ENCODE data around the gene FOSL1. TPM values are rescaled to one million over a fixed set of nuclear protein-coding genes. Genes with fewer than 3 reads are reported as not detected.
A peak's percentile ranks its signal among the peaks of the same experiment; 100 is the strongest.

Gene FOSL1
- total RNA-seq, 1 experiment from 2014 or later: 125 TPM

GRCh38 chr11:65919141-65919572 is 19.0 kb upstream of the FOSL1 start, which contains the start of gene DRAP1 (continued):
- TF ChIP-seq SIN3A (IDR thresholded peaks at IDR 0.05; ENCODE audit: low read depth): no peak

- TSS peak; percentile 69 for BruUV-seq (replicated peaks)
- DNase-seq (ENCODE audit: low read depth, low spot score): no peak
- POLR2A ChIA-PET: interaction anchor here (1.3 to 2.0 kb wide), 6 partner anchors 13 to 30 kb away, joined by 5 to 30 read pairs (median 9); partner anchors contain the start of genes CCDC85B, FIBP and FOSL1
- peak within 1 kb of the TSS; percentile 96 for H3K4me2 ChIP-seq (ENCODE audit: low read length)
- H3K27ac ChIP-seq (ENCODE audit: low read depth, low read length): peak within 1 kb of the TSS; percentile 95
- TF ChIP-seq POLR2AphosphoS5 (IDR thresholded peaks at IDR 0.05; ENCODE audit: low read depth, low read length): peak; percentile 43
- peak; percentile 95 for TF ChIP-seq YY1 (IDR thresholded peaks at IDR 0.05; ENCODE audit: extremely low read depth, insufficient replicate concordance, low read depth, low read length)
- TF ChIP-seq ZFX (IDR thresholded peaks at IDR 0.05): peak; percentile 73
- no peak for TF ChIP-seq JUND (IDR thresholded peaks at IDR 0.05)
- no peaks in the 10 kb centered on the region for H3K27me3 ChIP-seq (ENCODE audit: insufficient read depth, low read length)
- H3K36me3 ChIP-seq (ENCODE audit: control insufficient read depth in 1 of 2, insufficient read depth in 2 of 2, low read length in 2 of 2): peaks cover 5 to 27% of the 10 kb centered on the region in 2 experiments; a peak in 3 of 4 replicates
- RAD21 ChIA-PET (ENCODE audit: low non-redundant PET in 1 of 2, low total read pairs in 2 of 2, uncharacterized antibody in 2 of 2, unreplicated experiment in 2 of 2): interaction anchor here in 1 of 2 experiments (0.6 kb wide), 1 partner anchor 17 kb away, joined by 3 read pairs; no protein-coding TSS in a partner anchor
- no peaks in the 10 kb centered on the region for H4K20me1 ChIP-seq (ENCODE audit: insufficient read depth)
- peaks cover 43 to 60% of the 10 kb centered on the region in 2 experiments for H3K4me1 ChIP-seq (ENCODE audit: control insufficient read depth in 1 of 2, insufficient read depth in 2 of 2, low read length in 2 of 2)
- peaks cover 44% of the 10 kb centered on the region for H3K79me2 ChIP-seq (ENCODE audit: insufficient read depth, low read length)
- H3K9me2 ChIP-seq (ENCODE audit: insufficient read depth): no peaks in the 10 kb centered on the region
- CTCF ChIA-PET: interaction anchor here (0.6 to 1.8 kb wide), 3 partner anchors 31 to 59 kb away, joined by 3 to 5 read pairs (median 3); partner anchors contain the start of gene FIBP
- ATAC-seq: peak; percentile 41
- intact Hi-C loops (cut with micrococcal nuclease): no loop called here
- peak within 1 kb of the TSS; percentile 99 for H3K9ac ChIP-seq (ENCODE audit: low read length)
- H3K4me3 ChIP-seq (replicated peaks in 1 of 2; ENCODE audit: low read depth in 1 of 2, low read length in 2 of 2): peak within 1 kb of the TSS; percentile 94 to 95
- no peak within 1 kb of the TSS for H2AFZ ChIP-seq (ENCODE audit: low read depth, low read length, poor library complexity, severe bottlenecking)
- no peaks in the 10 kb centered on the region for H3K9me3 ChIP-seq (ENCODE audit: control insufficient read depth in 1 of 2, insufficient read depth in 1 of 2, low read depth in 1 of 2, low read length in 2 of 2)
Observed at GRCh38 chr11:65918211-65919140, 18.3 kb upstream of the FOSL1 start, which contains the start of gene C11orf68. C11orf68 (minus strand) TSS chr11:65919062; CDS start chr11:65919031, 31 bp downstream.
